Muscle layer of colon (tissue), 2 donors: ENCODE results near the gene GPR132.
"Not testable (repeated sequence)": the region's sequence is repeated elsewhere in the genome, so short reads cannot be mapped to it uniquely, and the experiment has no call there.

Experiments
- H3K27ac ChIP-seq: one replicate; pipeline ENCODE4 v1.7.0; 2013; ENCODE audit warnings: low read depth, mild to moderate bottlenecking, low read length, moderate library complexity
- H3K27me3 ChIP-seq, 2 donors: one replicate each; pipeline ENCODE4 v1.7.0; 2013; ENCODE audit warnings: low read length in 2 of 2, mild to moderate bottlenecking in 2 of 2; ENCODE audit not compliant: insufficient read depth in 2 of 2, control insufficient read depth in 1 of 2
- H3K36me3 ChIP-seq: one replicate; pipeline ENCODE4 v1.7.0; 2013; ENCODE audit warnings: mild to moderate bottlenecking, low read length; ENCODE audit not compliant: insufficient read depth
- H3K4me1 ChIP-seq: one replicate; pipeline ENCODE4 v1.7.0; 2013; ENCODE audit warnings: mild to moderate bottlenecking, low read length; ENCODE audit not compliant: insufficient read depth
- H3K4me3 ChIP-seq, 2 donors: one replicate each; pipeline ENCODE4 v1.7.0; 2013; ENCODE audit warnings: low read length in 2 of 2, low read depth in 1 of 2, mild to moderate bottlenecking in 1 of 2, moderate library complexity in 1 of 2
- H3K9ac ChIP-seq: one replicate; pipeline ENCODE4 v1.7.0; 2013; ENCODE audit warnings: low read length
- H3K9me3 ChIP-seq: one replicate; pipeline ENCODE4 v1.7.0; 2013; ENCODE audit warnings: mild to moderate bottlenecking, low read length
- donor health status: abdominal sarcoma.
- donor health status: Adenocarcinoma of cecum.

GPR132 gene

DNA sequence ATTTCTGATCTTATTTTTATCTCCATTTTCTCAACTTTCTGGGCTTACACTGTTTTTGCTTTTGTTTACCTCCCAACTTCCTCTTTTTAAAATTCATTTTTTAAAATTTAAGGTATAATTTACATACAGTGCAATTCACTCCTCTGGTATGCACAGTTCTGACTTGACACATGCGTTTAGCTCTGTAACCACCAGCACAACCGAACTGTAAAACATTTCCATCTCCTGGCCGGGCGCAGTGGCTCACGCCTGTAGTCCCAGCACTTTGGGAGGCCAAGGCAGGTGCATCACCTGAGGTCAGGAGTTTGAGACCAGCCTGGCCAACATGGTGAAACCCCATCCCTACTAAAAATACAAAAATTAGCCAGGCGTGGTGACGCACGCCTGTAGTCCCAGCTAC, 16.2 kb upstream of the GPR132 start:
- H3K4me1 ChIP-seq, H3K9me3 ChIP-seq, H3K4me3 ChIP-seq, H3K36me3 ChIP-seq, H3K9ac ChIP-seq, H3K27ac ChIP-seq, H3K27me3 ChIP-seq: not testable (repeated sequence)

DNA sequence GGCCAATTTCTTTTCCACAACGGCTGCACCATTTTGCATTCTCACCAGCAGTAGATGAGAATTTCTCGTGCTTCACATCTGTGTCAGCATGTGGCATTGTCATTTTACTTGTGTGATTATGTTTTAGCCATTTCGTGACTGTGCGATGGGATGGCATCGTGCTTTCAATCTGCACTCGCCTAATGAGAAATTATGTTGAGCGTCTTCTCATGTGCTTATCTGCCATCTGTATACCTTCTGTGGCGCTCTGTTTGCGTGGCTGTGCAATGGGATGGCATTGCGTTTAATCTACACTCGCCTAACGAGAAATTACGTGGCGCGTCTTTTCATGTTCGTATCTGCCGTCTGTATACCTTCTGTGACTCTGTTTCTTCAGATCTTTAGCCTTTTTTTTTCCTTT, 14.9 kb upstream of the GPR132 start:
- peaks cover 0 to 16% of the 10 kb centered on the region in 2 donors for H3K27me3 ChIP-seq
- H3K27ac ChIP-seq = no peak overlapping the region
- H3K4me1 ChIP-seq = no peaks in the 10 kb centered on the region
- H3K9ac ChIP-seq = no peak overlapping the region
- H3K9me3 ChIP-seq = no peaks in the 10 kb centered on the region
- no peaks in the 10 kb centered on the region for H3K36me3 ChIP-seq
- H3K4me3 ChIP-seq = no peak overlapping the region

DNA sequence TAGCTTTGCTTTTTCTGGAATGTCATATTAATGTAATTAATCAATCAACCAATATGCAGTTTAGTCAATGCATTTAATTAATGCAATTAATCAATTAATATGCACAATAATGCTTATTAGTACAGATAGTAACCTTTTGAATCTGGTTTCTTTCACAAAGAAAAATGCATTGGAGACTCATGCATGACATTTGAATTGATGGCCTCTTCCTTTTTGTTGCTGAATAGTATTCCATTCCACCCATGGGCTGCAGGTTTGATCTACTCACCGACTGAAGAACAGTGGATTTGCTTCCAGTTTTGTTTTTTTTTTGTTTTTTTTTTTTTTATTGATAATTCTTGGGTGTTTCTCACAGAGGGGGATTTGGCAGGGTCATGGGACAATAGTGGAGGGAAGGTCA, 13.1 kb upstream of the GPR132 start:
- H3K4me3 ChIP-seq = no peak overlapping the region
- peaks cover 5 to 32% of the 10 kb centered on the region in 2 donors for H3K27me3 ChIP-seq
- no peaks in the 10 kb centered on the region for H3K36me3 ChIP-seq
- no peaks in the 10 kb centered on the region for H3K9me3 ChIP-seq
- no peak overlapping the region for H3K27ac ChIP-seq
- no peaks in the 10 kb centered on the region for H3K4me1 ChIP-seq
- no peak overlapping the region for H3K9ac ChIP-seq

DNA sequence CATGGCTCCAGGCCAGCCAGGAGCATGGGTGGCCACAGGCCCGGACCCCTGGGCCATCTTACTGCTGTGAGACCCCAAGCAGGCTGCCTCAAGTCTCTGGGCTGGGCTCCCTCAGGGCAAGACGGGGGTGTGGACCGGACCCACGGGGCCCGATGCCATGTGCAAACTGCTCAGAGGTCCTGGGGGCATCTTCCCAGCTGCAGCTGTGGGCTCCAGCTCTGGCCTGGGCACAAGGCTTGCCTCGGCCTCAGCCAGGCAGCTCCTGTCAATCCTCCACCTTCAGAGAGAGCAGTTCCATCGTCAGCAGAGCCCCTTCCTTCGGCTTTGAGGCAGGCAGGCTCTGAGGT, 12.4 kb upstream of the GPR132 start:
- no peak overlapping the region for H3K27ac ChIP-seq
- no peak overlapping the region for H3K4me3 ChIP-seq
- no peaks in the 10 kb centered on the region for H3K36me3 ChIP-seq
- no peak overlapping the region for H3K9ac ChIP-seq
- no peaks in the 10 kb centered on the region for H3K4me1 ChIP-seq
- no peaks in the 10 kb centered on the region for H3K9me3 ChIP-seq
- H3K27me3 ChIP-seq = peaks cover 7 to 39% of the 10 kb centered on the region in 2 donors

GRCh38 chr14:105076805-105077648, 11.8 kb upstream of the GPR132 start:
- Histone ChIP-seq H3K27me3 (peaks cover 10 to 44% of the 10 kb centered on the region in 2 donors), H3K9ac (no peak overlapping the region), H3K4me3 (no peak overlapping the region), H3K4me1 (no peaks in the 10 kb centered on the region), H3K27ac (no peak overlapping the region), H3K36me3 (no peaks in the 10 kb centered on the region), H3K9me3 (no peaks in the 10 kb centered on the region)

DNA sequence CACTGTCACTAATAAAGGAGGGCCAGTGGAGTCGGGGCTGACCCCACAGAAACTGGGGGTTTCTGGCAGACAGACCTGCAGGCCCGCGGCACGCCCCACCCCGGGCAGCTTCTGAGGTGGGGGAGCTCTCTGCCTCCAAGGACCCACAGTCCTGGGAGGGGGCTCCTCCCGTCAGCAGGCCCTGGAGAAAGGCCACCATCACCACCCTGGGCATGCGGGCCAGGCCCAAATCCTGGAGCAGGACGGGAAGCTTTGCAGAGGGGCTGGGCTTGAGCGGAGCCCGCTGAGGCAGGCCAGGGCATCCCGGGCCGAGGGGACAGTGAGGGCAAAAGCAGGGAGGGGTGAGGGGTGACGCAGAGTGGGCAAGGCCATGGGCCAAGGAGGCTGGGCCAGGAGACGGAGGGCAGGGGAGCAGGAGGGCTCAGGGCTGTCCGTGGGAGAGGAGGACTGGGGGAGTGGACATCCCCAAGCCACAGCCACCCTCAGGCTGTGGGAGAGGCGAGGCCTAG, 11.1 kb upstream of the GPR132 start:
- Histone ChIP-seq H3K27me3 (peaks cover 10 to 48% of the 10 kb centered on the region in 2 donors), H3K4me3 (no peak overlapping the region), H3K9me3 (no peaks in the 10 kb centered on the region), H3K27ac (no peak overlapping the region), H3K36me3 (no peaks in the 10 kb centered on the region), H3K4me1 (no peaks in the 10 kb centered on the region), H3K9ac (no peak overlapping the region)

GRCh38 chr14:105075379-105076295, 10.4 kb upstream of the GPR132 start:
- Histone ChIP-seq H3K27ac (no peak overlapping the region), H3K9ac (no peak overlapping the region), H3K4me3 (no peak overlapping the region), H3K9me3 (no peaks in the 10 kb centered on the region), H3K36me3 (no peaks in the 10 kb centered on the region), H3K4me1 (no peaks in the 10 kb centered on the region), H3K27me3 (peaks cover 10 to 51% of the 10 kb centered on the region in 2 donors)

GRCh38 chr14:105074601-105075053, 9.4 kb upstream of the GPR132 start:
- no peaks in the 10 kb centered on the region for H3K4me1 ChIP-seq
- no peak overlapping the region for H3K27ac ChIP-seq
- no peak overlapping the region for H3K9ac ChIP-seq
- H3K27me3 ChIP-seq = peaks cover 10 to 62% of the 10 kb centered on the region in 2 donors
- H3K36me3 ChIP-seq = no peaks in the 10 kb centered on the region
- no peak overlapping the region for H3K4me3 ChIP-seq
- H3K9me3 ChIP-seq = no peaks in the 10 kb centered on the region

DNA sequence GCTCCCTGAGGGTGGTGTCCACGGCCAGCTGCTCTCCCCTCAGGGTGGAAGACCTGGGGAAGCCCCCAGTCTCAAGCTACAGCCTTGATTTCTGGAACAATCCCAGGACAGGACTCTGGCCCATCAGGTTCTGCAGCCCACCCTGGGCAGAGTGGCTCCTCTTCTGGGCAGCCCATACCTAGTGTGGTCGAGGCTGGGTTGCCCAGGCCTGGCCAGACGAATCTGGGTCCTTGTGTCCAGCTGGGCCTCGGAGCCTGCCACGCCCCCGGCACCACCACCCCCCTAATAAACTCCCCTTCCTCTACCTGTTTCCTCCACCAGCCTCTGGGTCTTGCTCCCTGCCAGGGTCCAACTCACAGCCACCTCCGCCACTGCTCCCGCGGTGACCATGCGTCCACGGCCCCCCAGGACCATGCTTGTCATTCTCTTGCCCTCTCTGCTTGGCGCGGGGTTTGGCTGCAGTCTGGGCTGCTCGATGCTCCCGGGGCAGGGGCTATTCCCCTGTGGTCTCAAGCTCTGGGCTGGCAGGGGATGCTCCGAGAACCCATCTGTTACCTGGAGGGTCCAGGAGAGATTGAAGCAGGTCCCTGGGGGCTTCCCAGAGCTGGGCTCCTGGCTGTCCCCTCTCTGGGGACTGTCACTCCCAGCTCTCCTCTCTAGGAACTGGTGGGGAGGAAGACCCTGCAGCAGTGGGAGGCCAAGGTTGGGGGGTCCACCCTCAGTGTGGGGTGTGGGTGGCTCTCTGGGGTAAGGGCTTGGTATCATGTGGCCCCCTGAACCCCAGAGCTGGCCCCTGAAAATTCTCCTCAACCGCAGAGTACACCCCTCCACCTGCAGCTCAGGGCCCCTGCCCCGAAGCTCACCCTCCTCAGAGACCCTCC, 8.7 kb upstream of the GPR132 start:
- H3K27me3 ChIP-seq = peaks cover 10 to 67% of the 10 kb centered on the region in 2 donors
- no peaks in the 10 kb centered on the region for H3K4me1 ChIP-seq
- H3K9ac ChIP-seq = no peak overlapping the region
- no peak overlapping the region for H3K27ac ChIP-seq
- H3K4me3 ChIP-seq = no peak overlapping the region
- no peaks in the 10 kb centered on the region for H3K36me3 ChIP-seq
- H3K9me3 ChIP-seq = no peaks in the 10 kb centered on the region

- Histone ChIP-seq H3K9ac (no peak overlapping the region), H3K36me3 (no peaks in the 10 kb centered on the region), H3K9me3 (no peaks in the 10 kb centered on the region), H3K4me1 (no peaks in the 10 kb centered on the region), H3K27ac (no peak overlapping the region), H3K4me3 (no peak overlapping the region), H3K27me3 (peaks cover 10 to 67% of the 10 kb centered on the region in 2 donors)
Measured at GRCh38 chr14:105072892-105073719, 7.9 kb upstream of the GPR132 start.
